ENCODE results near the gene KCNAB1. TPM values are rescaled to one million over a fixed set of nuclear protein-coding genes. Genes with fewer than 3 reads are reported as not detected.

The KCNAB1 gene
- total RNA-seq, 2 donors from 2014 or later, result 0.49 to 0.81 TPM

DNA sequence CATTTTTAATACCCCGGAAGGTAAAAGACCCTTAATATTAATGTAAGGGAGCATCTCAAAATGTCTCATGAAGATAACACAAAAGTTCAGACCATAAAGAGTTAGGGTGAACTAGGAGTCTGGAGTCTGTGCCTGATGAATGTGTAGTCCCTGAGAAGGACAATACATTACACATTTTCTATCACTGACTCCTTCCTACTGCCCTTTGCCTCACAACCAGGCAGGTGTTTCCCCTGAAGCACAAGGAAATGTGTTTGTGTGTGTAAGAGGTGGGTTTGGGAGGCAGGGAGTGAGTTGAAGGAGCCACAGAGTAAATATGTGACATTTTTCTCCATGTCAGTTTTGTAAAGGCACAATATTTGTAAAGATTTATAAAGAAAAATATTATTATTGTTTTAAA is 375.4 kb downstream of the KCNAB1 start:
- no peak overlapping the region for H3K27ac Mint-ChIP-seq
- no peaks in the 10 kb centered on the region for H3K27me3 Mint-ChIP-seq (ENCODE audit: insufficient read depth)
- no peak overlapping the region for H3K9ac ChIP-seq (ENCODE audit: extremely low read depth, low read length, poor library complexity, severe bottlenecking)
- H3K36me3 Mint-ChIP-seq (ENCODE audit: low read depth), result no peaks in the 10 kb centered on the region
- no peak overlapping the region for H3K4me3 Mint-ChIP-seq
- H3K9me3 ChIP-seq (ENCODE audit: control insufficient read depth, low read length), result peaks cover 6% of the 10 kb centered on the region
- peaks cover 2% of the 10 kb centered on the region for H3K4me1 Mint-ChIP-seq
- H3K9me3 Mint-ChIP-seq, result peaks cover 12% of the 10 kb centered on the region
- no peaks in the 10 kb centered on the region for H3K36me3 ChIP-seq (ENCODE audit: control insufficient read depth, insufficient read depth, low read length)
- H3K4me1 ChIP-seq (ENCODE audit: control insufficient read depth, insufficient read depth, low read length), result no peaks in the 10 kb centered on the region
- no peak overlapping the region for H3K27ac ChIP-seq (ENCODE audit: low read depth, low read length)
- no peak overlapping the region for H3K4me3 ChIP-seq (ENCODE audit: low read length)
- WGBS, 2 experiments (ENCODE audit: insufficient coverage in 1 of 2, insufficient read length in 1 of 2), result 89% methylated on average over 1 of the region's 1 CpG; no CpG with 5 or more reads in 1 of the 2 experiments
- TF ChIP-seq, protein P1, sequence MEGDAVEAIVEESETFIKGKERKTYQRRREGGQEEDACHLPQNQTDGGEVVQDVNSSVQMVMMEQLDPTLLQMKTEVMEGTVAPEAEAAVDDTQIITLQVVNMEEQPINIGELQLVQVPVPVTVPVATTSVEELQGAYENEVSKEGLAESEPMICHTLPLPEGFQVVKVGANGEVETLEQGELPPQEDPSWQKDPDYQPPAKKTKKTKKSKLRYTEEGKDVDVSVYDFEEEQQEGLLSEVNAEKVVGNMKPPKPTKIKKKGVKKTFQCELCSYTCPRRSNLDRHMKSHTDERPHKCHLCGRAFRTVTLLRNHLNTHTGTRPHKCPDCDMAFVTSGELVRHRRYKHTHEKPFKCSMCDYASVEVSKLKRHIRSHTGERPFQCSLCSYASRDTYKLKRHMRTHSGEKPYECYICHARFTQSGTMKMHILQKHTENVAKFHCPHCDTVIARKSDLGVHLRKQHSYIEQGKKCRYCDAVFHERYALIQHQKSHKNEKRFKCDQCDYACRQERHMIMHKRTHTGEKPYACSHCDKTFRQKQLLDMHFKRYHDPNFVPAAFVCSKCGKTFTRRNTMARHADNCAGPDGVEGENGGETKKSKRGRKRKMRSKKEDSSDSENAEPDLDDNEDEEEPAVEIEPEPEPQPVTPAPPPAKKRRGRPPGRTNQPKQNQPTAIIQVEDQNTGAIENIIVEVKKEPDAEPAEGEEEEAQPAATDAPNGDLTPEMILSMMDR (conservative IDR thresholded peaks at IDR 0.05), result no peak
- H3K27me3 ChIP-seq (ENCODE audit: control insufficient read depth, insufficient read depth, low read length, poor library complexity, severe bottlenecking), result no peaks in the 10 kb centered on the region
- DNase-seq, result no peak

DNA sequence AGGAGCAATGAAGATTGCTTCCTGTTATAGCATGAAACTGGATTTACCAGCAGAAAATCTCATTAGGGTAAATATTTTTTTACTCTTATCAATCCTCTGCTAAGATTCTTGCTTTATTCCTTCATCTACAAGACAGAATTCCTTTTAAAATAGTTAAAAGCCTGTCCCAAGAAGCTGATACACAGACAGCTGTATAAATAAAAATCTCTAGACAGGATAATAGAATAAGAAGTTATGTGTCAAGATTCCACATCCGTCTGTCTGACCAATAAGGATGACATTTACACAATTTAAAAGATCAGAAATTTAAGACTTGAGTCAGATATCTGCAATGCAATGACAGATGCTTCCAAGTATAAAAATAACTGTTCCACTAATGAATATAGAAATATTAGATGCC is 376.9 kb downstream of the KCNAB1 start:
- H3K27ac Mint-ChIP-seq, result no peak overlapping the region
- Histone ChIP-seq H3K4me1 (ENCODE audit: control insufficient read depth, insufficient read depth, low read length) (no peaks in the 10 kb centered on the region), H3K9ac (ENCODE audit: extremely low read depth, low read length, poor library complexity, severe bottlenecking) (no peak overlapping the region), H3K27me3 (ENCODE audit: control insufficient read depth, insufficient read depth, low read length, poor library complexity, severe bottlenecking) (no peaks in the 10 kb centered on the region), H3K9me3 (ENCODE audit: control insufficient read depth, low read length) (peaks cover 6% of the 10 kb centered on the region), H3K4me3 (ENCODE audit: low read length) (no peak overlapping the region), H3K27ac (ENCODE audit: low read depth, low read length) (no peak overlapping the region), H3K36me3 (ENCODE audit: control insufficient read depth, insufficient read depth, low read length) (no peaks in the 10 kb centered on the region)
- no peaks in the 10 kb centered on the region for H3K36me3 Mint-ChIP-seq (ENCODE audit: low read depth)
- no peak for DNase-seq
- no peak overlapping the region for H3K4me3 Mint-ChIP-seq
- H3K27me3 Mint-ChIP-seq (ENCODE audit: insufficient read depth), result no peaks in the 10 kb centered on the region
- peaks cover 2% of the 10 kb centered on the region for H3K4me1 Mint-ChIP-seq
- TF ChIP-seq, protein P1 (conservative IDR thresholded peaks at IDR 0.05), result no peak
- H3K9me3 Mint-ChIP-seq, result peaks cover 12% of the 10 kb centered on the region
- 93% methylated on average over 1 of the region's 1 CpG; no CpG with 5 or more reads in 1 of the 2 experiments for WGBS, 2 experiments (ENCODE audit: insufficient coverage in 1 of 2, insufficient read length in 1 of 2)

DNA sequence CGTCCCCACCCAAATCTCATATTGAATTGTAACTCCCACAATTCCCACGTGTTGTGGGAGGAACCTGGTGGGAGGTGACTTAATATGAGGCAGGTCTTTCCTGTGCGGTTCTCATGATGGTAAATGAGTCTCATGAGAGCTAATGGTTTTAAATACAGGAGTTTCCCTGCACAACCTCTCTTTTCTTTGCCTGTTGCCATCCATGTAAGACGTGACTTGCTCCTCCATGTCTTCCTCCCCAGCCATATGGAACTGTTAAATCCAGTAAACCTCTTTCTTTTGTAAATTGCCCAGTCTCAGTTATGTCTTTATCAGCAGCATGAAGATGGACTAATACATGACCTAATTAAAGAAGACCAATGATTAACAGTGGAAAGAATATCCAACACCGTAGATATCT is 377.9 kb downstream of the KCNAB1 start:
- no peak overlapping the region for H3K27ac Mint-ChIP-seq
- no peaks in the 10 kb centered on the region for H3K36me3 Mint-ChIP-seq (ENCODE audit: low read depth)
- TF ChIP-seq, protein P1 (conservative IDR thresholded peaks at IDR 0.05), result no peak
- H3K27me3 Mint-ChIP-seq (ENCODE audit: insufficient read depth), result no peaks in the 10 kb centered on the region
- H3K4me3 ChIP-seq (ENCODE audit: low read length), result no peak overlapping the region
- H3K27me3 ChIP-seq (ENCODE audit: control insufficient read depth, insufficient read depth, low read length, poor library complexity, severe bottlenecking), result no peaks in the 10 kb centered on the region
- no peak for DNase-seq
- H3K9ac ChIP-seq (ENCODE audit: extremely low read depth, low read length, poor library complexity, severe bottlenecking), result no peak overlapping the region
- 93% methylated on average over 4 to 5 of the region's 5 CpGs for WGBS, 2 experiments (ENCODE audit: insufficient coverage in 1 of 2, insufficient read length in 1 of 2)
- no peak overlapping the region for H3K27ac ChIP-seq (ENCODE audit: low read depth, low read length)
- H3K4me1 Mint-ChIP-seq, result peaks cover 2% of the 10 kb centered on the region
- H3K4me3 Mint-ChIP-seq, result no peak overlapping the region
- no peaks in the 10 kb centered on the region for H3K36me3 ChIP-seq (ENCODE audit: control insufficient read depth, insufficient read depth, low read length)
- H3K4me1 ChIP-seq (ENCODE audit: control insufficient read depth, insufficient read depth, low read length), result no peaks in the 10 kb centered on the region
- peaks cover 12% of the 10 kb centered on the region for H3K9me3 Mint-ChIP-seq
- H3K9me3 ChIP-seq (ENCODE audit: control insufficient read depth, low read length), result peaks cover 6% of the 10 kb centered on the region

All from endodermal cell (in vitro differentiated cells).